HG03196 (cell line): ENCODE results near the gene BCOR.

ENCODE experiments used
- ATAC-seq: cut with Tn5 transposase; IDR thresholded peaks from one replicate; pipeline ENCODE4 v1.9.1; 2021; ENCODE audit not compliant: unreplicated experiment

The BCOR gene

DNA sequence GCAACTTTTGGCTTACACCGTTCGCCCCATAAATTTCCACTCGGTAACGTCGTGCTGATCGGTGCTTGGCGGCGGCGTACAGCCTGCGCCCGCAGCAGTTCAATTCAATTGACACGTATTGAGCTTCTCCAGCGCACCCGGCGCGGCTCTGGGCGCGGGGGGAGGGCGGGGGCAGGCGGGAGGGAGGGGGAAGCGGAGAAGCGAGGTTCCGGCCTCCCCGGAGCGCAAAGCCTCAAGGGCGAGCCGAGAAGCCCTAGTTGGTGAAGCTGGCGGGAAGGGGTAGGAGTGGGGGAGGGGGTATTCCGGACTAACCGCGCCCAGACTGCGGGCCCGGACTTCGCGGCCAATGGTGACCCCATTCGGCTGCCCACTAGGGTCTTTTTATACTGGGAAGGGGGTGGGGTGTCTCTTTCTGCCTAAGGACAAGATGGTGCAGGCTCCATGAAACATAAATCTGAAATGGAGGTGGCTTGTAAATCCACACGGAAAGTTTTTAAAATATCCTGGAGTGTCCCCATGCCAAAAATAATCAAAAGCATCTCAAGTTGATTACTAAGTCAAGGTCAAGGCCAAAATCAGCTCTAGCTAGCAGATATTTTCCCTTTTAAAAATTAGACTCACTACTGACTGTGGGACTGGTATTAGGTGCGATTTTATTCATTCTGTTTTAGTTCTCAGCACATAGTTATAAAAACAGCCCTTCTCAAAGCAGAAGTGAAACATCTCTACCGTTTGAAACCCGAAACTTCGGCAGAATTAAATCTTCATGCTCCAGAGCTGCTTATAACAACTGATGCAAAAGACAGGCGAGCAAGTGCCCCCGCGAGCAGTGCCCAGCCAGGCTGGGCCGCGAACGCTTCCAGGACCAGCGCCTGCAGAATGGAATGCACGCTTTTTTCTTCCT, 1.5 kb upstream of the BCOR start:
- ATAC-seq: peak; percentile 41

DNA sequence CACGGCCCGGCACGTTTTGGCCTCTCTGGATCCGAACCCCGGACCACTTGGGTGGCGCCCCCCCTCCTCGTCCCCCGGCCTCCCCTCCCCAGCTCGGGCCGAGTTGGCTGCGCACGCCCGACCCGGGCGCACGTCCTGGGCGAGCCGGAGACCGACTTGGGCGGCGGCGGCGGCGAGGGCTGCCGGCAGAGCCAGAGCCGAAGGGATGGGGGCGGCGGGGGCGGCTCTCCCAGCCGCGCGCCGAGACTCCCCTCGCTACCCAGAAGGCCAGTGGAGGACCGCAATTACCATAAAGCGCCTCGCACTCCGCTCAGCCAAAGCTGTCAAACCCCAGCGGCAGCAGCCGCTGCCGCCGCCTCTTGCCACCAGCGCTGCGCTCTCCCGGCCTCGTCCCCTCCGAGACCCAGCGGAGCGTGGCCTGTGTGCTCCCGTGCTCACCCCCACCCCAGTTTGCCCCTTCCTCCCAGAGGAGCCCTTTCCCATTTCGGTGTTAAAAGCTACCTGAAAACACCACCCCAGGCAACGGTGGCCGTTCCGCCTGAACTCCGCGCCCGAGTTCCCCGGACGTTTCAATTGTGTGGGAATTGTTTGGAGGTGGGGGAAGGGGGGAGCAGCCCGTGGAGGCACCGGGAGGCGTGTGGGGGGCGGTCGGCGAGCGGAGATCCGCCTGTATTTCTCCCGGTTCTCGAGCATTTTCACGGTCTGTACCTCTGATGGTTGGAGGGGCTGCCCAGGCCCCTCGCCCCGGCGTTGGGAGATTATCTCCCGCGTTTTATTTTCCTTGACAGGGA, 701 bp upstream of the BCOR start:
- no peak for ATAC-seq

DNA sequence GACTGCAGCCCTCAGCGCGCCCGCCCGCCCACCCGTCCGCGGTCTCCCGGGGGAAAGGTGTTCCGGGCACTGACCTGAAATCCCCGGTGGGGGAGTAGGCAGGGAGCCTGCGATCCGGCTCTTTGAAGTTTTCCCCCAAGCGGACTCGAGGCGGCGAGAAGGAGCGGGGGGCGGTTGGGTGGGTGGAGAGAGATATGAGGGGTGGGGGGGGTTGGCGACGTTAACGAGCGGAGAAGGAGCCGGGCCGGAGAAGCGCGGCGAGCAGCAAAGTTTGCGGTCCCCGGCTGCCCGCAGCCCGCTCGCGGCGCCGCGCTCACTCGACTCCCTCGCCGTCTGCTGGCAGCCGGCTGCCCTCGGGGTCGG, 636 bp downstream of the BCOR start:
- ATAC-seq: no peak

DNA sequence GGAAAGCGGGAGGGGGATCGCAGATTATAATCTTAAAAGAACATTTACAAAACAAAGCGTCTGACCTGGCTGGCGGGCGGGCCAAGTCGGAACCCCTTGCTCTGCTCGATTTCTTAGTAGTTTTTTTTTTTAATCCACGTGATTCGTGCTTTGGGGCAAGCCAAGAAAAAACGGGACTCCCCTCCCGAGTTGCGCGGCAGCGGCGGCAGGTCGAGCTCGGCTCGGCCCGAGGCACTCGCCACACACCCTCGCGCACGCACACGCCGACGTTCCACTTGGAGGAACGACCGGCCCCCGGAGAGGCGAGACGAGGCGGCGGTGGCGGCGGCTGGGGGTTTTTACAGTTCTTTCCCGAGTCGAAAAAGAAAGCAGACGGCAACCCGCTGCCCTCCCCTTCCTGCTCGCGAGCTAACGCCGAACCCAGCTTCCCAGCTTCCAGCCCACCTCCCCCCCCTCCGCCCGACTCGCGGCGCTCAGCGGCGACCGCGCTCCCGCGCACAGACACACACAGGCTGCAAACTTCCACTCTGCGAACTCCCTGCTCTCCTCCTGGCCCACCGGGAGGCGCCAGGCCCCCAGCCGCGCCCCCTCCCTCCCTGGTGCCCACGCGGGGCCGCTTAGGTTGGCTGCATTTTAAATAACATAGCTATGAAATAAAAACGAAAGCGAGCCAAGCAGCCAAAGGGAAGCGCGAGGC, 1.2 kb downstream of the BCOR start:
- no peak for ATAC-seq

DNA sequence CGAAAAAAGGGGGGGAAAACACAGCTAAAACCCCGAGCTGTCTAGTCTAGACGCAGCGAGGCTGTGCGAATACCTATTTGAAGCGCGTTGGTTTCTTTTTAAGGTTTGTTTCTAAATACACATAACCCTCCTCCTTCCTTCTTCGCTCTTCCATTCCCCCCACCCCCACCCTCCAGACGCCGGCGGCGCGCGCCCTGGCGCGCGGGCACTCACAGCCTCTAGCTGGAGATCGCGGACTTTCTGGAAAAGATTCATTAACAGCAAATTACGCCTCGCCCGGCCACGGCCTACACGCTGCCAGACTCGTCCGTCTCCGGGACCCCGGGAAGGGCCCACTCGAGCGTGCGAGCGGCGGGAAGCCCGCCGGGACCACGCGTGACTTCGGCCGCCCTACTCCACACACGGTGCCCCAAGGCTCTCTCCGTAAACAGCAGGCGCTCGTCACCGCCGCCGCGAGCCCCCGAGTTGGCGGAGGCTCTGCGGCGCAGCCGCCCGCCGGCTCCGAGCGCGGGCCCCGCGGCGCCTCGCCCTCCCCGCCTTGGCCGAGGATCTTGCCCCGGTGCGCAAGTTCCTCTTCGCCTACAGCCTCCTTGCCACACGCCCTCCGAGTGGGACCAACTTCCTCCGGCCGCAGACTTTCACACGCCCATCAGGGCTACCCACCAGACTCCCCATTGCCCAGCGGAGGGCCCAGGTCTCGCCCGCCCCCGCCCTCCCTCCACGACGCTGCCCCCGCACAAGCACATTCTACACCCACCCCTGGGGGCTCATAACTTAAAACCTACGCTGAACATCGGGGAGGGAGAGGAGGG, 2.0 kb downstream of the BCOR start:
- ATAC-seq: no peak

DNA sequence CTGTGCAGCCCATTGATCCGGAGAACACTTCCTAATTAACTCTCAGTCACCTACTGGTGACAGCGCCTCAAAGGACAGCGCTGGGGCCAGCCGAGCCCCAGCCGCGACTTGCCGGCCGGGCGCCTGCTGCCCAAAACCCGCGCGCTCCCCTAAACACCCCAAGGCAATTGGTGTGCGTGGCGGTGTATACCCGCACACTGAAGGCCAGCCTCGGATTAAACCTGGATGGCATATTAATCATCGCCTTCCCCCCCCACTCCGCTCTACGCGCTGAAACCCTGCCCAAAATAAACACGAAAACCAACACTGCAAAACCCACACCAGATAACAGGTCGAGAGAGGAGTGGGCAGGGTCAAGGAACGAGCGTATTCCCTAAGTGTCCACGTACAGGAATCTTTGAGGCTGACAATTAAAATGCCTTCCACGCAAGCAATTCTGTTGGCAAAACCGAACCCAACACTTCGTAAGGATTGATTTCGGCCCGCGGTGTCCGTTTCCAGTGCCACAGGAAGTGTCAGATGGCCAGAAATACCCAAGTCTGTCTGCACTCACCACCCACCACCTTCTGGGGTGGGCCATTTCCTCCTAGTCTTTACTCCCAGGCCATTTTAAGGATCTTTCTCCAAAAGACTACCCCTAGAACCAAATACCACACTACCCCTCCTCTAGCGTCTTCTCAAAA, 2.7 kb downstream of the BCOR start:
- no peak for ATAC-seq

DNA sequence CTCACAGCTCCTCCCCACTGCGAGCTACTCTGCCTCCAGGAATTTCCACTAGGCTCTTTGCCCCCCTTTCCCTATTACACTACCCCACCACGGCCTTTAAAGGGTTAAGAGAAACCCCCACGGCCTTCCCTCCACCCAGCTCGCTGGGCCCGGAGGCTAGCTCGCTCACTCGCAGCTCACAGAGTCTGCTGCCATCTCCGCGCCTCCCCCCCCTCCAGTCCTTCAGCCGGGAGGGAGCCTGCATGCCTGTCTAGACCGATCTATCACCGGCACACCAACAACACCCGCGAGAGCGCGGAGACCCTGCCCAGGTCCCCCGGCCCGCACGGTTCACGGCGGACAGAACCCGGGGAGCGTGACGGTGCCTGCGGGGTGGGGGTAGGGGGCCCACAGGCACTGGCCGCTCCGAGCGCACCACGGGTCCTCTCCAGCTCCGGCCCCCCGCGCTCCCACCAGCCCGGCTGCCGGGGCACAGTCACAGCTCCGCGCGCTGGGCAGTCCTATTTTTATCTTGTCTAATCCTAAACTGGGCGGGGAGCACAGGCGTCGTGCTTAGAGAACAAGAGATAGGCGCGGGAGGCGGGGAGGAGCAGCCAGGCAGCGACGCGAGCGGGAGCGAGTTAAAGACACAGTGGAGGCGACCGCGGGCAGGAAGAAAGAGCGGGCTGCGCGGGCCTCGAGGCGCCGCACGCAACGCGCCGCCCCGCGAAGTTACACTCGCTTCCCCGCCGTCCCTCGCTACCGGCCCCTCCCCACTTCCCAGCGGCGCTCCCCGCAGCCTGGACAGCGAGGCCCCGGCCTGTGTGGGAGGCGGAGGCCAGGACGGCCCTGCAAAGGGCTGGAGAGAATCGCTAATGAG, 3.5 kb downstream of the BCOR start:
- no peak for ATAC-seq

DNA sequence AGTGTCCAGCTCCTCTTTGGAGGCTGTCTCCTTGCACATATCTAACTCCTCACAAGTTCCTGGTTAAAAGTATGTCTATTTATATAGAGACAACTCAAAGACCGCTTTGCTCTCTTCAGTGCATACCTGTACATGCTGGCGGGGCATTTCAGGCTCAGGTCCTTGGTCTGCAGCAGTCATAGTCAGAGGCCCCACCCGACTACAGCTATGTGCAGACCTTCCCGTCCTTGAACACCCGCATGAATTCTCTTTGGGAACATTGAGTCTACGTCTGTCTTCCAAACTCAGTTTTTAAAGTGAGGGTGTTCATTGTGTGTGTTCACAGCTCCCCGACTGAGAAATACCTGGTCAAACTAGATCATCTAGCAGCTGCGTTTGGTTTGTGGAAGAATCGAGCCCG, 4.2 kb downstream of the BCOR start:
- no peak for ATAC-seq

DNA sequence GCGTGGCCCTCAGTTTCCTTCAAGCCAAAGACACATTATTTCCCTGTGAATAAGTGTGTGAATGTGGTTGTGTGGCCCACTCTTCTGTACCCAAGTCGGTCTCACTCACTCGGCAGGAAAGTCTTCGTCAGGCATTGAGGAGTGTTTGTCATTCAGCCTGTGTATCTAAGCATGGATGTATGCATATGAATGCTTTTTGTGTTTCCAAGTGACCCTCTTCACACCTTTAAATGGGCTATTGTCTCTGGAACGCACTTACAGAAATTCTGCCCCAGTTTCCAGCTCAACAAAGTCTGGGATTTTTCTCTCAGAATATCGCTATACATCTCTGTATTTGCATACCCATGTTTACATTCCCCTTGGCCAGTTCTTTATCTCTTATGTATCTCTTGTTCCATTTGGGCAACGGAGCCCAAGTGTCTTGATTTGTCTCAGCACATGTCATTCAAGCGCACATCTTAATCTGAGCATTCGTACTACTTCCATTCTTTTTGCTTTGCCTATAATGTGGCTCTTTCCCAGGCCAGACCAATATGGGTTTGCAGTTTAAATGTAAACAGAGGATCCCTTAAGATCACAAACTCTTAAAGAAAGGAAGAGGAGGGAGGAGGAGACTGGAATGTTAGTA, 4.8 kb downstream of the BCOR start:
- ATAC-seq: no peak

DNA sequence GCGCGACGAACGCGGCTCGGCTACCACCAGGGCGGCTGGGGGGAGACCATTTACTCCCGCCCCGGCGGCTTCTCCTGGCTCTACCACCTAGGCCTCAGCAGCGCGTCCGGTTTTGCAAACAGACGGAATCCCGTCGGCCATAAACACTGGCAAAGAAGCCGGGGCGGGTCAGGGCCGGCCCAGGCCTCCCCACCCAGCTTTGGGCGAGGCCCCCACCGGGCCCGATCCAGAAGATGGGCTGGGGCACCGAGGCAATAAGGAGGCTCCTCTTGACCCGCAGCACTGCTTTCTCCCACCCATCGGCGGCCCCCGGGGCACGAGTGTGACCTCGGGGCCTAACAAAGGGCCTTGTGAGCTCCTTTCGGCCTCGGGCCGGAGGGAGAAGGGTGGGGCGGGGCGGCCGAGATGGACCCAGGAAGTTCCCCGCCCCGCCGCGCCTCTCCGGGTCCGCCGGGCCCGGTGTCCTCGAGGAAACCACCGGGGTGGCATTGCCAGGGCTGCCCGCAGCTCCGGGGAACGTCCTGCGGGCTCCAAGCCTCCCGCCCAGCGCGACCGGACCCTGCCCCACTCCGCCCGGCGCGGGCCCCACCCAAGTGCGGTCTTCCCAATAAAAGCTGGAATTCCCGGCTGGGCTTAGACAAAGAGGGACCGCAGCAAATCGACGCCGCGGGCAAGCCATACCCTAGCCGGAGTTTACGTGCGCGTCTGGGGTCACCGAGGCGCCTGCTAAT, 5.9 kb downstream of the BCOR start:
- no peak for ATAC-seq

DNA sequence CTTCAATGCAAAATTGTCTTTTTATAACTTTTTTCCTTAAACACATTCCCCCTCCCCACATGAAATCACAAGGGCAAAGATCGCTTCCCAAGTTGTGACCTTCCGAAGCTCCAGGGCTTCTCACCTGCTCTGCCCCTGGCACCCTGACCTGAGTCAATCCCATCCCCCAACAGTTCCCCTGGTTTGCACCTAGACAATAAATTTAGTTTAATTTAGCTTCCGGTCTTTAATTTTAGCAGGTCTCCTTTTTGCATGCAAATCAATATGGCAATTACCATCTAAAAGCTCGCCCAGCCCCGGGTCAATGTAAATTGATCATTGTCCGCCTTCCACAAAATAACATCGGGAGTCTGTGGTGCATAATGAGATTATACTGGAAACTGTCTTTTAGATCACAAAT, 6.8 kb downstream of the BCOR start:
- ATAC-seq: no peak

DNA sequence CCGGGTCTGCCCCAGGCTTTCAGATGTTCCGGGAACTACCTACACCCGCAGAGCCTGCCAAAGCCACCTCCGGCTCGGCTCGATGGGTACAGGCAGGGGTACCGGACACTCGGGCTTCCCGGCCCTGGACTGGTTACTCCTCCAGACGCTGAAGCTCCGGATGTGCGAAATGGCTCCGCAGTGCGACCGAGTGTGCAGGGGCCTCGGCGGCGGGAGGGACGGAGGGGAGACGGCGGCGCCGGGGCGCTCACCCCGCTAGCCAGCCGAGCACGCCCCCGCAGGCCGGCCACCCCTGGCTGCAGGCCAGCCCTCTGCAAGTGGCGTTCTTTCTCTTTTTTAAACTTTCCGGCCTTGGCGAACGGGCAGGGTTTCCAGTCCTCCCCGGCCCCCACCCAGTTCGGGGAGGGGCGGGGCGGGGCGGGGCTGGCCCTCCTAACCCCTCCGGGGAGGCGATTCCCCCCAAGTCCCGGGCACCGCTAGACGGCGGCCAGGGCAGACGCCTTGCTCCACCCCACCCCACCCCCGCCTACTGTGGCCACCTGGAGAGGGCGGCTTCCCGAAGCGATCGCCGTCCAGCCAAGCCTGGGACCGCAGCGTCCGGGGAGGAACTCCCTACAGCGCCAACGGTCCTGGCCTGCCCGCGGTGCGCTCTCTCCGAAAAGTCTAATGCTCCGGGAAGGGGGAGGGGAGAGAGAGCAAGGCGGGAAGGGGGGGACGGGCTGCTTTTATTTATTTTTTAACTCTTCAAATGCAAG, 7.5 kb downstream of the BCOR start:
- no peak for ATAC-seq

DNA sequence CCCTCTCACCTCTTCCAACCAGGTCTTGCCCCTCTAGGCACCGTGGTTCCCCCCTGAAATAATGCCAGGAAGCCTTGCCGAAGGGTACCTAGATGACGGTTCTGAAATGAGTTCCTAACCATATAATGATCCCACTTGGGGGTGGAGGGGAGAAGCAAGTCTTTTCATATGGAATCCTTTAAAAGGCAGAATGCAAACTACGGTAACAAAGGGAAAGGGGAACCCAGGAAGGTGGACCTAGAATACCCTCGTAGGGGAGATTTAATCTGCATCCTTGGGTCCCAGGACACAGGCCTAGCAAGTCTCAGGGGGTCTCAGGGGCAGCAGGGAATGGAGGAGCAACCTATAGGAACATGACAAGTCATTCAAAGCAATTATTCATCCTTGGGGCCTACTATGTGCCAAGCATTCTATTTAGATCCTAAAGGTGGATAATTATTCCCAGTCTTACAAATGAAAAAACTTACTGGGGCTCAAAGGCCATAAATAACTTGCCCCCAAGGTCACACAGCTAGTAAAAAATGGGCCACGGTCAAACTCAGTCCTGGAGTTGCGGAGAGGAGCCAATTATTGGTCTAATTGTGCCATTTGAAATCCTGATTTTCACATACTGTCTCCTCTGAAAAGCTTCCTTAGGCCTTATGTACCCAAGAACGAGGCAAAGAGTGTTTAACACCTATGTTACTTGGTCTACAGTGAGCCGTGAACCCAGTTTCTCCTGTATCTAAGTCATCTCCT, 8.8 kb downstream of the BCOR start:
- ATAC-seq: no peak

DNA sequence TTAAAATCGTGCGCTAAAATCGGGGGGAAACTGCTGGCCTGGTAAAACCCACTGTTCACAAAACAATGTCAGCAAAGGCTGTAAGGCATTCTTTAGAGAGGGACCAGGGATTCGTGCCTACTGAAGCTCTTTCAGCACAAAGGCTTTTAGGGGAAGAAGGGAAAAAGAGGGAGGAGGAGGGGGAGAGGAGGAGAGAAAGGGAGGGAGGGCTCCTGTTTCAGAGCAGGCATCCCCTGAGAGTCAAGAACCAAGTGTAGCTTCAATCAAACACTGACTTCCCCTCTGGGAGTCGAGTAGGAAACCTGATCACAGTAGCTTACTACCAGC, 9.5 kb downstream of the BCOR start:
- ATAC-seq: no peak

DNA sequence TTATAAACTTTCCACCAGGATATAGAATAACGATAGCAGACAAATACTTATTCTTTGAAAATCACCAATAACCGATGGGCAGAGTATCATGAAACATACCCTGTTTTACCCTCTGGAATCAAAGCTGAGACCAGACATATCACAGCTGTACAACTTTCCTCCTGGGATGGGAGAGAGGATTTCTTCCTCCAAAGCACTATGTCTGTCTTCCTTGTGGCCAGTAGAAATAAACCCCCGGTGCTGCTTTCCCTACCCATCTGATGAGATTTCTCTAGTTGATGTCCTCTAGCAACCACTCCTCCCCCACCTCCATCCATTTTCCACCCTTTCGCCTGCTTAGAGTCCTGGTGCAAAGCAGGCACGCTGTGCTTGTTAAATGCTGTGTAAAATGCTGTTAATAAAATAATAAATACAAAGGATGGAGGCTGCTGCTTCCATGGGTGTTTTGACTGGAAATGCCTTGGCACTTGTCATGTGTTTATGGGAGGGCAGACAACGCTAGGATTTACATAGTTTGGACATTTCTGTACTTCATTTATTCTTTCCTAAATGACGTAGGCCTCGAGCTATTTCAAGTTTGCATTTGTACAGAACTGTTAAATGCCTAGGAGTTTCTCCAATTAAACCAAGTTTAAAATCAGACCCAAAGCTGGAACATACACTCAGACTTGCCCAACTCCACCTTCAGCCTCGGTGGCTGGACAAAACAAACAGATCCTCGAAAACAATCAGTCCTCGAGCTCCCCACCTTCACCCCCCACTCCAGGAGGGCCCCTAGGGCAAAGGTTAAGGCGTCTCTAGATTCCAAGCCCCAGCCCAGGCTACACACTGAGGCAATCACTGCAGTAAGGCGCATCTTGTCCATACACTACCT, 10.1 kb downstream of the BCOR start:
- no peak for ATAC-seq
